HEK293T (cell line): Measurements from ENCODE around the gene DSCAM.

Experiments used
- CTCF ChIA-PET: fragments of 350-600 bp; formaldehyde crosslinking; extraction: SDS; loops from one replicate; lab custom pipeline; 2021; ENCODE audit warnings: antibody characterized with exemption, inconsistent platforms; lab: Yijun Ruan, JAX
- POLR2A ChIA-PET: fragments of 350-600 bp; formaldehyde crosslinking; extraction: SDS; loops from one replicate; lab custom pipeline; 2020; ENCODE audit warnings: antibody characterized with exemption, inconsistent platforms; lab: Yijun Ruan, JAX
- DNase-seq: peaks from one replicate; pipeline ENCODE4 v3.0.0; 2012; ENCODE audit warnings: mixed read lengths; ENCODE audit errors: extremely low spot score
- ARNT ChIP-seq: fragments of 450-650 bp; IDR thresholded peaks from 2 replicates; pipeline ENCODE4 v1.6.1; 2017; ENCODE audit warnings: mild to moderate bottlenecking
- BHLHE40 ChIP-seq: fragments of 450-650 bp; IDR thresholded peaks from 2 replicates; pipeline ENCODE4 v1.6.1; 2016; ENCODE audit warnings: mild to moderate bottlenecking, moderate library complexity, borderline replicate concordance
- CTBP1 ChIP-seq: fragments of 450-650 bp; IDR thresholded peaks from 2 replicates; pipeline ENCODE4 v1.6.1; 2016; ENCODE audit warnings: borderline replicate concordance
- ELF4 ChIP-seq: fragments of 450-650 bp; IDR thresholded peaks from 2 replicates; pipeline ENCODE4 v1.6.1; 2017; ENCODE audit warnings: antibody characterized with exemption
- FOXA1 ChIP-seq: fragments of 450-650 bp; IDR thresholded peaks from 2 replicates; pipeline ENCODE4 v1.6.1; 2016; ENCODE audit warnings: mild to moderate bottlenecking
- FOXK2 ChIP-seq: fragments of 450-650 bp; IDR thresholded peaks from 2 replicates; pipeline ENCODE4 v1.6.1; 2016; ENCODE audit warnings: mild to moderate bottlenecking
- FOXM1 ChIP-seq: fragments of 450-650 bp; IDR thresholded peaks from 2 replicates; pipeline ENCODE4 v1.6.1; 2017; ENCODE audit warnings: mild to moderate bottlenecking, borderline replicate concordance
- HDGF ChIP-seq: fragments of 450-650 bp; IDR thresholded peaks from 2 replicates; pipeline ENCODE4 v1.6.1; 2017; ENCODE audit warnings: antibody characterized with exemption, borderline replicate concordance
- L3MBTL2 ChIP-seq: fragments of 450-650 bp; conservative IDR thresholded peaks from 2 replicates; pipeline ENCODE4 v1.6.1; 2016; ENCODE audit warnings: mild to moderate bottlenecking
- LEF1 ChIP-seq: fragments of 450-650 bp; IDR thresholded peaks from 2 replicates; pipeline ENCODE4 v1.6.1; 2017; ENCODE audit warnings: mild to moderate bottlenecking, borderline replicate concordance
- NFRKB ChIP-seq: fragments of 450-650 bp; IDR thresholded peaks from 2 replicates; pipeline ENCODE4 v1.6.1; 2016; ENCODE audit warnings: mild to moderate bottlenecking, moderate library complexity
- PKNOX1 ChIP-seq: fragments of 450-650 bp; IDR thresholded peaks from 2 replicates; pipeline ENCODE4 v1.6.1; 2016
- SP1 ChIP-seq: fragments of 450-650 bp; IDR thresholded peaks from 2 replicates; pipeline ENCODE4 v1.6.1; 2017
- SUZ12 ChIP-seq: fragments of 450-650 bp; IDR thresholded peaks from 2 replicates; pipeline ENCODE4 v1.6.1; 2016; ENCODE audit warnings: mild to moderate bottlenecking
- TARDBP ChIP-seq: fragments of 450-650 bp; IDR thresholded peaks from 2 replicates; pipeline ENCODE4 v1.6.1; 2016
- ZNF384 ChIP-seq: fragments of 450-650 bp; IDR thresholded peaks from 2 replicates; pipeline ENCODE4 v1.6.1; 2016

Gene DSCAM

GRCh38 chr21:40625991-40626390, 221.0 kb downstream of the DSCAM start:
- POLR2A ChIA-PET: no interaction called here
- TF ChIP-seq BHLHE40 (no peak), ARNT (no peak), SP1 (no peak), CTBP1 (no peak), SUZ12 (no peak), TARDBP (no peak), NFRKB (no peak), FOXM1 (no peak), L3MBTL2 (no peak), ELF4 (no peak), HDGF (no peak)
- no peak for DNase-seq
- CTCF ChIA-PET: no interaction called here

GRCh38 chr21:40623528-40623927, 223.4 kb downstream of the DSCAM start:
- CTCF ChIA-PET: no interaction called here
- DNase-seq: no peak
- POLR2A ChIA-PET: no interaction called here
- TF ChIP-seq SP1: no peak
- no peak for TF ChIP-seq NFRKB
- TF ChIP-seq L3MBTL2: no peak
- no peak for TF ChIP-seq FOXA1
- no peak for TF ChIP-seq HDGF
- TF ChIP-seq LEF1: no peak
- no peak for TF ChIP-seq ZNF384
- TF ChIP-seq BHLHE40: no peak

GRCh38 chr21:40622531-40622930, 224.4 kb downstream of the DSCAM start:
- no peak for DNase-seq
- POLR2A ChIA-PET: no interaction called here
- CTCF ChIA-PET: no interaction called here
- TF ChIP-seq CTBP1: no peak
- TF ChIP-seq L3MBTL2: no peak
- TF ChIP-seq LEF1: no peak
- TF ChIP-seq NFRKB: no peak
- TF ChIP-seq ZNF384: no peak
- no peak for TF ChIP-seq FOXK2
- no peak for TF ChIP-seq BHLHE40
- TF ChIP-seq SP1: no peak
- no peak for TF ChIP-seq FOXM1
- TF ChIP-seq ELF4: no peak
- TF ChIP-seq HDGF: no peak
- TF ChIP-seq TARDBP: no peak
- no peak for TF ChIP-seq ARNT
- TF ChIP-seq SUZ12: no peak
- TF ChIP-seq FOXA1: no peak
- no peak for TF ChIP-seq PKNOX1

GRCh38 chr21:40620386-40621145, 226.4 kb downstream of the DSCAM start:
- DNase-seq: no peak
- ChIA-PET POLR2A (no interaction called here), CTCF (no interaction called here)
- TF ChIP-seq FOXK2: no peak
- no peak for TF ChIP-seq L3MBTL2
- TF ChIP-seq SP1: no peak
- TF ChIP-seq FOXM1: no peak
- TF ChIP-seq BHLHE40: no peak
- no peak for TF ChIP-seq PKNOX1
- no peak for TF ChIP-seq SUZ12
- TF ChIP-seq CTBP1: no peak
- no peak for TF ChIP-seq TARDBP
- TF ChIP-seq HDGF: no peak
- TF ChIP-seq NFRKB: no peak
- TF ChIP-seq ARNT: no peak
- no peak for TF ChIP-seq ELF4
- no peak for TF ChIP-seq ZNF384

GRCh38 chr21:40618191-40618973, 228.6 kb downstream of the DSCAM start:
- CTCF ChIA-PET: no interaction called here
- DNase-seq: no peak
- no peak for TF ChIP-seq FOXA1
- no peak for TF ChIP-seq FOXK2
- TF ChIP-seq BHLHE40: no peak
- no peak for TF ChIP-seq NFRKB
- no peak for TF ChIP-seq FOXM1
- TF ChIP-seq CTBP1: no peak
- TF ChIP-seq ZNF384: no peak
- TF ChIP-seq SP1: no peak
- TF ChIP-seq LEF1: no peak
- no peak for TF ChIP-seq SUZ12
- no peak for TF ChIP-seq TARDBP
- TF ChIP-seq ELF4: no peak
- no peak for TF ChIP-seq HDGF
- POLR2A ChIA-PET: no interaction called here

GRCh38 chr21:40616377-40616704, 230.6 kb downstream of the DSCAM start:
- DNase-seq: no peak
- no peak for TF ChIP-seq L3MBTL2
- no peak for TF ChIP-seq SP1
- no peak for TF ChIP-seq ARNT
- no peak for TF ChIP-seq FOXM1
- TF ChIP-seq PKNOX1: no peak
- TF ChIP-seq LEF1: no peak
- no peak for TF ChIP-seq FOXK2
- no peak for TF ChIP-seq TARDBP
- no peak for TF ChIP-seq HDGF
- TF ChIP-seq SUZ12: no peak
- TF ChIP-seq BHLHE40: no peak
- no peak for TF ChIP-seq ZNF384
- no peak for TF ChIP-seq FOXA1
- TF ChIP-seq NFRKB: no peak
- no peak for TF ChIP-seq CTBP1
- no peak for TF ChIP-seq ELF4
- ChIA-PET POLR2A (no interaction called here), CTCF (interaction anchor here (0.8 kb wide), 1 partner anchor 45 kb away, joined by 3 read pairs; no protein-coding TSS in a partner anchor)
